NCI-H226 (cell line): ENCODE results near the gene LHPP.

Source experiments
- DNase-seq: peaks from one replicate; pipeline ENCODE4 v3.0.0-alpha.2; 2015

The LHPP gene

GRCh38 chr10:124500757-124501156, 39.1 kb downstream of the LHPP start:
- no peak for DNase-seq

GRCh38 chr10:124504711-124505110, 43.1 kb downstream of the LHPP start:
- DNase-seq, result no peak

- DNase-seq, result no peak
These were observed 43.7 kb downstream of the LHPP start for GRCh38 chr10:124505279-124505678.

GRCh38 chr10:124508070-124508667, 46.5 kb downstream of the LHPP start:
- DNase-seq, result no peak

GRCh38 chr10:124508907-124509454, 47.4 kb downstream of the LHPP start:
- no peak for DNase-seq

GRCh38 chr10:124509880-124510632, 48.4 kb downstream of the LHPP start:
- DNase-seq, result no peak

GRCh38 chr10:124510759-124511158, 49.1 kb downstream of the LHPP start:
- no peak for DNase-seq

GRCh38 chr10:124511205-124512039, 49.8 kb downstream of the LHPP start:
- no peak for DNase-seq

- no peak for DNase-seq
These were observed 50.4 kb downstream of the LHPP start for GRCh38 chr10:124512040-124512428.

GRCh38 chr10:124512600-124512999, 51.0 kb downstream of the LHPP start:
- no peak for DNase-seq

GRCh38 chr10:124515244-124515970, 53.8 kb downstream of the LHPP start:
- DNase-seq, result no peak

GRCh38 chr10:124516181-124516580, 54.6 kb downstream of the LHPP start:
- no peak for DNase-seq

GRCh38 chr10:124516746-124517397, 55.2 kb downstream of the LHPP start:
- DNase-seq, result no peak

GRCh38 chr10:124517461-124517860, 55.8 kb downstream of the LHPP start:
- no peak for DNase-seq

- no peak for DNase-seq
These were observed 56.3 kb downstream of the LHPP start for GRCh38 chr10:124517931-124518330.

- no peak for DNase-seq
These were observed 56.7 kb downstream of the LHPP start for GRCh38 chr10:124518366-124518765.

- DNase-seq, result no peak
These were observed 59.2 kb downstream of the LHPP start for GRCh38 chr10:124520558-124521428.

GRCh38 chr10:124521429-124521871, 59.8 kb downstream of the LHPP start:
- DNase-seq, result no peak

GRCh38 chr10:124522131-124522932, 60.7 kb downstream of the LHPP start:
- DNase-seq, result no peak
